Transverse colon (tissue), 4 donors: ENCODE results near the gene DLGAP1. TPM values are rescaled to one million over a fixed set of nuclear protein-coding genes. Genes with fewer than 3 reads are reported as not detected.
A peak's percentile ranks its signal among the peaks of the same experiment; 100 is the strongest.

ENCODE experiments used
- DNase-seq: peaks from one replicate; pipeline ENCODE4 v3.0.0-alpha.2; 2019
- H3K27ac ChIP-seq, 4 donors: fragments of 200-600 bp; sonication (generic); 2 replicates each; pipeline ENCODE4 v1.5.1; 2016 to 2018; ENCODE audit warnings: inconsistent platforms in 4 of 4
- H3K27me3 ChIP-seq: fragments of 200-600 bp; sonication (generic); 2 replicates; pipeline ENCODE4 v1.5.1; 2017; ENCODE audit warnings: inconsistent platforms
- H3K36me3 ChIP-seq, 4 donors: fragments of 200-600 bp; sonication (generic); 2 replicates each; pipeline ENCODE4 v1.5.1; 2017 to 2019; ENCODE audit warnings: inconsistent platforms in 4 of 4
- H3K4me1 ChIP-seq, 4 donors: fragments of 200-600 bp; sonication (generic); 2 replicates each; pipeline ENCODE4 v1.5.1; 2017 to 2020; ENCODE audit warnings: inconsistent platforms in 4 of 4
- H3K4me3 ChIP-seq, 4 donors: fragments of 200-600 bp; sonication (generic); 1 replicate in 1 of 4; 2 replicates in 3 of 4; pipeline versions ENCODE4 v1.5.1 to v1.6.1; 2017 to 2019; ENCODE audit warnings: inconsistent platforms in 4 of 4
- H3K9me3 ChIP-seq, 2 donors: fragments of 200-600 bp; sonication (generic); 2 replicates each; pipeline ENCODE4 v1.5.1; 2017 to 2019; ENCODE audit warnings: inconsistent platforms in 2 of 2
- EP300 ChIP-seq: sonication (generic); formaldehyde crosslinking; IDR thresholded peaks from one replicate; pipeline ENCODE4 v1.6.1; 2017; ENCODE audit warnings: antibody characterized with exemption, low read depth
- POLR2A ChIP-seq: fragments of 450-650 bp; IDR thresholded peaks from one replicate; pipeline ENCODE4 v1.6.1; 2016; ENCODE audit warnings: antibody characterized with exemption, mild to moderate bottlenecking, moderate library complexity
- POLR2AphosphoS5 ChIP-seq, 3 donors: sonication (generic); formaldehyde crosslinking; IDR thresholded peaks; one replicate each; pipeline ENCODE4 v1.6.1; 2016; ENCODE audit warnings: antibody characterized with exemption in 3 of 3
- WGBS, 2 donors: methylation state at CpG; one replicate each; pipeline ENCODE4 v1.1.5; 2018; ENCODE audit warnings: low coverage in 1 of 2; 5-methylcytosine and 5-hydroxymethylcytosine counted together
- in situ Hi-C, 4 donors: fragments of 200-750 bp; cut with MboI; loops; one replicate each; pipeline versions ENCODE4 v1.15.0 to v1.15.1; 2017; ENCODE audit warnings: low sequenced_read_pairs in 3 of 4, low pct_ligation_motif_present in 1 of 4, low pct_unique_long_range_greater_than_20kb in 1 of 4
- intact Hi-C: fragments of 100-400 bp; cut with DNase I; formaldehyde crosslinking; loops from one replicate; pipeline ENCODE4 v1.15.1; 2023; ENCODE audit warnings: low total_unique reads
- total RNA-seq, 4 donors: library from RNA; depleted of rRNA; stranded (reverse); fragments of >200 nt; gene quantifications; one replicate each; pipeline ENCODE4 v1.1.0, GENCODE V29; 2016
- TF ChIP-seq, protein P1 (sequence below), 5 experiments: fragments of 200-600 bp in 3 of 5; fragments of 450-650 bp in 2 of 5; sonication (generic) in 3 of 5; IDR thresholded peaks; 1 replicate in 2 of 5; 2 replicates in 3 of 5; pipeline ENCODE4 v1.5.1; 2016 to 2017; ENCODE audit warnings: antibody characterized with exemption in 5 of 5, inconsistent platforms in 3 of 5, mild to moderate bottlenecking in 2 of 5, moderate library complexity in 1 of 5

Gene DLGAP1
- total RNA-seq, 4 donors from 2014 or later = 2.7 to 7.2 (median 3.3) TPM

DNA sequence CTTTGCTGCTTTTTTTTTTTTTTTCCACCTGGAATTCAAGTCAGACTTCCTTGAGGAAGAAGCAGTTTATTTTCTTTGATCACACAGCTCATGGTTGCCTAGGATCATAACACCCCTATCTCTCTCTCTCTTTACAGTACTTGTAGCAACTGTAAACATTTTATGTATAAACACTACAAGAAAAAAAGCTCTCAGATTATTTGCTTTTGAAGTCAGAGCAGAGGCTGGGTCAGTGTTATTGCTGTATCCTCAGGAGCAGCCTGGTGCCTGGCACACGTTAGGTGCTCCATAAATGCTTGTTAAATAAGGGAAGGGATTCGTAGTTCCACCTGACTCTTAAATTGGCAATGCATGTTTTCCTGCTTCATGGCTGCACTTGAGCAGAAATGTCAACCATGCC lies 783.9 kb downstream of the DLGAP1 start:
- Histone ChIP-seq H3K4me3 (no peak overlapping the region), H3K9me3 (no peaks in the 10 kb centered on the region), H3K36me3 (no peaks in the 10 kb centered on the region), H3K27ac (peak overlapping the region in 3 of 4 donors; percentile 30 to 58 (median 51)), H3K4me1 (peaks cover 0 to 20% (median 9%) of the 10 kb centered on the region in 4 donors), H3K27me3 (no peaks in the 10 kb centered on the region)
- no peak for TF ChIP-seq EP300
- TF ChIP-seq POLR2AphosphoS5 (IDR thresholded peaks at IDR 0.05) = peak in 2 of 3 donors; percentile 19 to 43
- TF ChIP-seq, protein P1, sequence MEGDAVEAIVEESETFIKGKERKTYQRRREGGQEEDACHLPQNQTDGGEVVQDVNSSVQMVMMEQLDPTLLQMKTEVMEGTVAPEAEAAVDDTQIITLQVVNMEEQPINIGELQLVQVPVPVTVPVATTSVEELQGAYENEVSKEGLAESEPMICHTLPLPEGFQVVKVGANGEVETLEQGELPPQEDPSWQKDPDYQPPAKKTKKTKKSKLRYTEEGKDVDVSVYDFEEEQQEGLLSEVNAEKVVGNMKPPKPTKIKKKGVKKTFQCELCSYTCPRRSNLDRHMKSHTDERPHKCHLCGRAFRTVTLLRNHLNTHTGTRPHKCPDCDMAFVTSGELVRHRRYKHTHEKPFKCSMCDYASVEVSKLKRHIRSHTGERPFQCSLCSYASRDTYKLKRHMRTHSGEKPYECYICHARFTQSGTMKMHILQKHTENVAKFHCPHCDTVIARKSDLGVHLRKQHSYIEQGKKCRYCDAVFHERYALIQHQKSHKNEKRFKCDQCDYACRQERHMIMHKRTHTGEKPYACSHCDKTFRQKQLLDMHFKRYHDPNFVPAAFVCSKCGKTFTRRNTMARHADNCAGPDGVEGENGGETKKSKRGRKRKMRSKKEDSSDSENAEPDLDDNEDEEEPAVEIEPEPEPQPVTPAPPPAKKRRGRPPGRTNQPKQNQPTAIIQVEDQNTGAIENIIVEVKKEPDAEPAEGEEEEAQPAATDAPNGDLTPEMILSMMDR (IDR thresholded peaks at IDR 0.05) = no peak
- no peak for TF ChIP-seq POLR2A
- intact Hi-C loops = no loop called here
- peak; percentile 55 for DNase-seq
- in situ Hi-C loops = no loop called here
- 16 to 29% methylated on average over 2 of the region's 2 CpGs for WGBS, 2 donors

DNA sequence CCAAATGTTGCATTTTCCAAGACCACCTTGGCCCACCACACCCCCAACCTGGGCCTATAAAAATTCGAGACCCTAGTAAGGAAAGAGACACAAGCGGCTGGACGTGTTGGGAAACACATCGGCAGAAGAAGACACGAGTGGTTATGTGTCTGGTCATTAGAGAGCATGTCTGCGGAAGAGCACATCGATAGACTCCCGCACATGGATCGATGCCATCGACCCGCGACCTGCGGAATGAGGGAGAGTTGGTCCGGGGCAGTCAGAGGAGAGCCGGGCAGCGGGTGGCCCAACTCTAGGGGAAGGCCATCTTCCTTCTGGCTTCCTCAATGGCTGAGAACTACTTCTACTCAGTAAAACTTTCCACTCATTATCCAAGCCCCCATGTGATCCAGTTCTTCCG lies 785.7 kb downstream of the DLGAP1 start:
- H3K36me3 ChIP-seq = no peaks in the 10 kb centered on the region
- intact Hi-C loops = loop anchor here (5.0 kb wide), 2 partner anchors 217 to 382 kb away; partner anchors contain the start of gene TGIF1
- no peak for TF ChIP-seq POLR2AphosphoS5 (IDR thresholded peaks at IDR 0.05)
- no peak for TF ChIP-seq POLR2A
- TF ChIP-seq, protein P1 (IDR thresholded peaks at IDR 0.05) = no peak
- no peak for TF ChIP-seq EP300
- no peak for DNase-seq
- H3K4me1 ChIP-seq = peaks cover 0 to 33% (median 17%) of the 10 kb centered on the region in 4 donors
- H3K4me3 ChIP-seq = no peak overlapping the region
- WGBS, 2 donors = 77 to 94% methylated on average over 3 to 17 of the region's 17 CpGs
- H3K9me3 ChIP-seq = no peaks in the 10 kb centered on the region
- H3K27me3 ChIP-seq = no peaks in the 10 kb centered on the region
- in situ Hi-C loops = loop anchor here (5.0 to 10.0 kb wide), 4 partner anchors 75 to 395 kb away; no protein-coding TSS in a partner anchor
- no peak overlapping the region for H3K27ac ChIP-seq

GRCh38 chr18:3667255-3668137 lies 787.6 kb downstream of the DLGAP1 start:
- 49 to 57% methylated on average over 6 to 8 of the region's 8 CpGs for WGBS, 2 donors
- Histone ChIP-seq H3K27ac (no peak overlapping the region), H3K4me3 (no peak overlapping the region), H3K27me3 (no peaks in the 10 kb centered on the region), H3K9me3 (no peaks in the 10 kb centered on the region), H3K4me1 (peaks cover 0 to 33% (median 17%) of the 10 kb centered on the region in 4 donors), H3K36me3 (no peaks in the 10 kb centered on the region)
- DNase-seq = no peak
- in situ Hi-C loops (loop anchor here (5.0 to 10.0 kb wide), 4 partner anchors 73 to 393 kb away; no protein-coding TSS in a partner anchor), intact Hi-C loops (loop anchor here (5.0 kb wide), 2 partner anchors 215 to 380 kb away; partner anchors contain the start of gene TGIF1)
- no peak for TF ChIP-seq POLR2A
- TF ChIP-seq POLR2AphosphoS5 (IDR thresholded peaks at IDR 0.05) = no peak
- TF ChIP-seq EP300 = no peak
- TF ChIP-seq, protein P1 (IDR thresholded peaks at IDR 0.05) = no peak

DNA sequence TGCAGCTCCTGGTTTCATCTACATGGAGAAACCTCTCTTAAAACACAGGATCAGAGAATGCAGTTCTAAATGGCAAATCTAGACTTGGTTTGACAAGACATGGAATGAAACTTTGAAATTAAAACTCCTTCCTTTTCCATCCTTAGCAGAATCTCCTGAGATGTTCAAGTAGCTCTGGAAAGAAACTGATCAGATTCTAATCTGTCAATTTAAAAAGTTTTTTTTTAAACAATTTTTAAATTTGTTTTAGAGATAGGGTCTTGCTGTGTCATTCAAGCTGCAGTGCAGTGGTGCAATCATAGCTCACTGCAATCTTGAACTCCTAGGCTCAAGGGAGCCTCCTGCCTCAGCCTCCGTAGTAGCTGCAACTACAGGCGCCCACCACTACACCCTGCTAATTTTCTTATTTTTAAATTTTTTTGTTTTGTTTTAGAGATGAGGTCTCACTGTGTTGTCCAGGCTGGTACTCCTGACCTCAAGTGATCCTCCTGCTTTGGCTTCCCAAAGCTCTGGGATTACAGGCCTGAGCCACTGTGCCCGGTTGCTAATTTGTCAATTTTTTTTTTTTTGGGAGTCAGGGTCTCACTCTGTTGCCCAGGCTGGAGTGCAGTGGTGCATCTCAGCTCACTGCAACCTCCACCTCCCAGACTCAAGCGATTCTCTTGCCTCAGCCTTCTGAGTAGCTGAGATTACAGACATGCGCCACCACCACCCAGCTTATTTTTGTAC lies 788.4 kb downstream of the DLGAP1 start:
- H3K27me3 ChIP-seq = no peaks in the 10 kb centered on the region
- H3K9me3 ChIP-seq = no peaks in the 10 kb centered on the region
- 77 to 84% methylated on average over 4 to 5 of the region's 5 CpGs for WGBS, 2 donors
- no peaks in the 10 kb centered on the region for H3K36me3 ChIP-seq
- DNase-seq = no peak
- no peak overlapping the region for H3K4me3 ChIP-seq
- TF ChIP-seq POLR2AphosphoS5 (IDR thresholded peaks at IDR 0.05) (no peak), POLR2A (no peak), EP300 (no peak)
- TF ChIP-seq, protein P1 (IDR thresholded peaks at IDR 0.05) = no peak
- H3K4me1 ChIP-seq = peaks cover 0 to 31% (median 16%) of the 10 kb centered on the region in 4 donors
- intact Hi-C loops = loop anchor here (5.0 kb wide), 2 partner anchors 214 to 379 kb away; partner anchors contain the start of gene TGIF1
- H3K27ac ChIP-seq = peak overlapping the region in 1 of 4 donors; percentile 83
- in situ Hi-C loops = loop anchor here (5.0 to 10.0 kb wide), 4 partner anchors 72 to 392 kb away; no protein-coding TSS in a partner anchor
